ENCODE results near the gene ZDHHC8. TPM values are rescaled to one million over a fixed set of nuclear protein-coding genes. Genes with fewer than 3 reads are reported as not detected.

The ZDHHC8 gene
- total RNA-seq, 2 experiments from 2014 or later = 46.3 to 46.5 TPM

DNA sequence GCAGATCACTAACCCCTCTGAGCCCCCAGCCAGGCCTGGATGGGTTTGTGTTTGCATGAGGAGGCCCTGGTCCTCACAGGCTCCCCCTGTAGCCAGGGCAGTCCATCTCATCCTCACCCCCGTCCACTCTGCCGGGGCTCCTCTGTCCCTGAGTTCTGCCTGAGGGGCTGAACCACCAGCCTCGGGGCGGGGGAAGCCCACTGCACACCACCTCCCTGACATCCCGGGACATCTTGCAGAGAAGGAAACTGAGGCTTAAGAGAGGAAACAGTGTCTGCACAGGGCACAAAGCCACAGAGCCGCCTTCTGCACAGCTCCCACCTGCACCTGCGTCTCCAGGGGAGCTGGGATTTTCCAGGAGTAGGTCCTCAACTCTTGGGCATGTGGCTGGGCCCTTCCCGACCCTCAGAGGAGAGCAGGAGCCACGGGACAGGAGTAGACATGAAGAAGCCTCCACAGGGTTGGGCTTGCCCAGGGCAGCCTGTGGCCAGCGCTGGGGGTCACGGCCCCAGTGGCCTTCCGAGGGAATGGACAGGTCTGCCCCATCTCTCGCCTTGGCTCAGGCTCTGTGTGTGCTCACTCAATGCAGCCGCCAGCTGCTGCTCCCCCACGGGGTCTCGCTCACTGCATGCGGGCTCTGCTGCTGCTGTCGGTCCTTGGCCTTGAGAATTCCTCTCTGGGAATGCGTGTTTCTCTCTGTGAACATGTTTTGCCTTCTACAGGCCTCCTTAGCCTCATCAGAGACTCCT lies 64.7 kb downstream of the ZDHHC8 start:
- Mint-ChIP-seq H3K9me3 (no peaks in the 10 kb centered on the region), H3K4me1 (ENCODE audit: low read depth) (no peaks in the 10 kb centered on the region), H3K4me3 (no peak overlapping the region), H3K27me3 (no peaks in the 10 kb centered on the region), H3K36me3 (no peaks in the 10 kb centered on the region), H3K27ac (no peak overlapping the region)
- ChIA-PET CTCF (no interaction called here), POLR2A (no interaction called here)
- no peak for DNase-seq
- intact Hi-C loops (cut with micrococcal nuclease) = no loop called here

Small RNAs within 50 kb of the gene (microRNA-seq; reads per million reads assigned to microRNA genes)
- gene MIR6816 (ENCODE audit: borderline microRNAs expressed, borderline number of aligned reads, borderline replicate concordance) = not detected

Other genes with a start within 250 kb of the ZDHHC8 start
- 10 to 100 TPM; 61.7 to 66.1 TPM for gene COMT, start 190.0 kb upstream of the ZDHHC8 start, total RNA-seq
- gene TXNRD2, start 190.0 kb upstream of the ZDHHC8 start, total RNA-seq = 10 to 100 TPM; 23.3 to 23.4 TPM
- gene ARVCF, start 115.0 kb upstream of the ZDHHC8 start, total RNA-seq = 1 to 10 TPM; 1.5 to 2.4 TPM
- 10 to 100 TPM; 20.7 to 23.6 TPM for gene TANGO2, start 110.7 kb upstream of the ZDHHC8 start, total RNA-seq
- 10 to 100 TPM; 33.4 to 34.3 TPM for gene DGCR8, start 51.6 kb upstream of the ZDHHC8 start, total RNA-seq
- gene RANBP1, start 15.7 kb upstream of the ZDHHC8 start, total RNA-seq = 100 to 1,000 TPM; 359 to 372 TPM
- 10 to 100 TPM; 70.6 to 75.8 TPM for gene TRMT2A, start 14.6 kb upstream of the ZDHHC8 start, total RNA-seq
- under 1 TPM in 1 of 2 experiments, not detected in 1; 0.52 TPM for gene CCDC188, start 19.3 kb downstream of the ZDHHC8 start, total RNA-seq
- 1 to 10 TPM; 2.6 to 3.1 TPM for gene RTN4R, start 136.5 kb downstream of the ZDHHC8 start, total RNA-seq
- gene DGCR6L, start 188.3 kb downstream of the ZDHHC8 start, total RNA-seq = 10 to 100 TPM; 26.9 to 31.3 TPM

Measured in activated CD4-positive, alpha-beta memory T cell treated with anti-CD3 and anti-CD28 coated beads for 36 hours (primary cell).